WTC11 (cell line): ENCODE measurements around the gene C12orf50. TPM values are rescaled to one million over a fixed set of nuclear protein-coding genes. Genes with fewer than 3 reads are reported as not detected.
A peak's percentile ranks its signal among the peaks of the same experiment; 100 is the strongest.

ENCODE experiments used
- ATAC-seq: fragments of 200-7000 bp; cut with Tn5 transposase; 2 replicates; pipeline ENCODE4 v1.10.0; 2021; ENCODE audit warnings: mild to moderate bottlenecking, moderate library complexity
- CTCF ChIA-PET: fragments of 300-600 bp; sonication (Branson Sonifier 250); formaldehyde crosslinking; loops from one replicate; lab custom pipeline; 2021; ENCODE audit warnings: antibody characterized with exemption; lab: Charles Lee
- POLR2A ChIA-PET: fragments of 350-600 bp; sonication (Branson Sonifier 250); formaldehyde crosslinking; loops from one replicate; lab custom pipeline; 2021; ENCODE audit warnings: antibody characterized with exemption; lab: Charles Lee
- DNase-seq: peaks from one replicate; pipeline ENCODE4 v3.0.0; 2021; ENCODE audit warnings: low spot score
- H3K27ac Mint-ChIP-seq: 2 replicates; pipeline ENCODE4 v1.8.0; 2021; ENCODE audit warnings: mixed read lengths
- H3K27me3 Mint-ChIP-seq: 2 replicates; pipeline ENCODE4 v1.8.0; 2021; ENCODE audit warnings: low read depth, mild to moderate bottlenecking, moderate library complexity, mixed read lengths
- H3K36me3 Mint-ChIP-seq: 2 replicates; pipeline ENCODE4 v1.8.0; 2021; ENCODE audit warnings: mixed read lengths
- H3K4me1 Mint-ChIP-seq: 2 replicates; pipeline ENCODE4 v1.8.0; 2022; ENCODE audit warnings: mixed read lengths
- H3K4me3 Mint-ChIP-seq: 2 replicates; pipeline ENCODE4 v1.8.0; 2021; ENCODE audit warnings: mild to moderate bottlenecking, moderate library complexity, mixed read lengths
- H3K9me3 Mint-ChIP-seq: 2 replicates; pipeline ENCODE4 v1.8.0; 2021; ENCODE audit warnings: mixed read lengths
- CREM ChIP-seq: sonication (generic); formaldehyde crosslinking; IDR thresholded peaks from 2 replicates; pipeline ENCODE4 v1.8.1; 2022; ENCODE audit warnings: mild to moderate bottlenecking, missing genetic modification reagents, moderate library complexity
- FOXP1 ChIP-seq: sonication (generic); formaldehyde crosslinking; IDR thresholded peaks from 2 replicates; pipeline ENCODE4 v1.8.0; 2022; ENCODE audit warnings: missing genetic modification reagents, mild to moderate bottlenecking, moderate library complexity, borderline replicate concordance
- GTF2I ChIP-seq: fragments of 250-450 bp; sonication (Bioruptor Pico); conservative IDR thresholded peaks from 2 replicates; pipeline ENCODE4 v1.4.0; 2021; ENCODE audit warnings: mild to moderate bottlenecking
- JAZF1 ChIP-seq: fragments of 250-450 bp; sonication (Bioruptor Pico); IDR thresholded peaks from 2 replicates; pipeline ENCODE4 v1.9.0; 2021; ENCODE audit warnings: moderate library complexity, mild to moderate bottlenecking, inconsistent platforms
- KAT7 ChIP-seq: sonication (generic); formaldehyde crosslinking; IDR thresholded peaks from 2 replicates; pipeline ENCODE4 v1.8.1; 2023; ENCODE audit warnings: missing genetic modification reagents, mild to moderate bottlenecking, borderline replicate concordance
- NFYB ChIP-seq: sonication (generic); formaldehyde crosslinking; conservative IDR thresholded peaks from 2 replicates; pipeline ENCODE4 v1.8.0; 2022; ENCODE audit warnings: low read depth, missing genetic modification reagents
- OVOL2 ChIP-seq: fragments of 250-450 bp; sonication (Bioruptor Pico); IDR thresholded peaks from 2 replicates; pipeline ENCODE4 v1.9.0; 2021; ENCODE audit warnings: mild to moderate bottlenecking, borderline replicate concordance
- RELA ChIP-seq: sonication (generic); formaldehyde crosslinking; IDR thresholded peaks from 2 replicates; pipeline ENCODE4 v1.8.1; 2022; ENCODE audit warnings: missing genetic modification reagents, mild to moderate bottlenecking, borderline replicate concordance
- SMAD4 ChIP-seq: sonication (generic); formaldehyde crosslinking; IDR thresholded peaks from 2 replicates; pipeline ENCODE4 v1.8.0; 2022; ENCODE audit warnings: mild to moderate bottlenecking, missing genetic modification reagents
- TCF7 ChIP-seq: sonication (generic); formaldehyde crosslinking; IDR thresholded peaks from 2 replicates; pipeline ENCODE4 v1.8.0; 2022; ENCODE audit warnings: mild to moderate bottlenecking, low read depth, missing genetic modification reagents, moderate library complexity
- ZBTB21 ChIP-seq: sonication (generic); formaldehyde crosslinking; IDR thresholded peaks from 2 replicates; pipeline ENCODE4 v1.8.1; 2023; ENCODE audit warnings: mild to moderate bottlenecking, missing genetic modification reagents, borderline replicate concordance
- ZNF138 ChIP-seq: sonication (generic); formaldehyde crosslinking; conservative IDR thresholded peaks from 2 replicates; pipeline ENCODE4 v1.8.1; 2022; ENCODE audit warnings: mild to moderate bottlenecking, moderate library complexity, missing genetic modification reagents
- ZNF416 ChIP-seq: fragments of 250-450 bp; sonication (Bioruptor Pico); IDR thresholded peaks from 2 replicates; pipeline ENCODE4 v1.9.0; 2021; ENCODE audit warnings: mild to moderate bottlenecking, inconsistent platforms
- total RNA-seq: library from RNA; stranded (reverse); gene quantifications from 3 replicates; pipeline ENCODE4 v1.2.3, GENCODE V29; 2021
- TF ChIP-seq, protein P1 (sequence below): sonication (generic); formaldehyde crosslinking; IDR thresholded peaks from 2 replicates; pipeline ENCODE4 v1.8.1; 2022; ENCODE audit warnings: mild to moderate bottlenecking, moderate library complexity, missing genetic modification reagents
- TF ChIP-seq, protein P2 (sequence below): fragments of 250-450 bp; sonication (Bioruptor Pico); IDR thresholded peaks from 2 replicates; pipeline ENCODE4 v2.1.2; 2022; ENCODE audit warnings: mild to moderate bottlenecking, moderate library complexity
- TF ChIP-seq, protein P3 (sequence below): fragments of 250-450 bp; sonication (Bioruptor Pico); IDR thresholded peaks from 2 replicates; pipeline ENCODE4 v1.9.0; 2021; ENCODE audit warnings: moderate library complexity, mild to moderate bottlenecking, inconsistent platforms, borderline replicate concordance
- TF ChIP-seq, protein P4 (sequence below): sonication (generic); formaldehyde crosslinking; IDR thresholded peaks from 2 replicates; pipeline ENCODE4 v1.8.0; 2022; ENCODE audit warnings: mild to moderate bottlenecking, missing genetic modification reagents
- TF ChIP-seq, protein P5 (sequence below): sonication (generic); formaldehyde crosslinking; IDR thresholded peaks from 2 replicates; pipeline ENCODE4 v1.8.1; 2023; ENCODE audit warnings: mild to moderate bottlenecking, missing genetic modification reagents
- TF ChIP-seq, protein P6 (sequence below): sonication (generic); formaldehyde crosslinking; IDR thresholded peaks from 2 replicates; pipeline ENCODE4 v1.8.1; 2023; ENCODE audit warnings: mild to moderate bottlenecking, missing genetic modification reagents
- TF ChIP-seq, protein P7 (sequence below): sonication (generic); formaldehyde crosslinking; IDR thresholded peaks from 2 replicates; pipeline ENCODE4 v1.8.1; 2022; ENCODE audit warnings: low read depth, mild to moderate bottlenecking, moderate library complexity, missing genetic modification reagents, borderline replicate concordance

C12orf50 gene
- total RNA-seq, 1 experiment from 2014 or later: not detected

DNA sequence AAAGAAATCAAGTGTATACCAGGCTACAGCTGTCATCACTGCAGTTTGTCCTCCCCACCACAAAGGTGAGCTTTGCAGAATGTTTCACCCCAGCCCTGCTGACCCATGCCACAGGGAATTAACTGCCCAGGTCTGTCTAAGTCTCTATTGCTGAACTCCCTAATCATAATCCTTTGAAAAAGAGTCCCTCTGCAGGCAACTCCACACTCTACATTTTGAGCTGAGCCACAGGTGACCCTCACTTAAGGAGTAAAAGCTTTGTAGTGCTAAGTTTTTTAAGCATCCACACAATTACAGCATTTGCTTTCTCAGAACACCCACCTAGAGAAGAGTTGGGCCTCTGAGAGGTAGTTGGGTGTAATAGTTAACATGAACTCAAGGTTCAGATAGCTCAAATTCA is 90.0 kb downstream of the C12orf50 start:
- Mint-ChIP-seq H3K9me3 (peaks cover 31% of the 10 kb centered on the region), H3K27me3 (peaks cover 88% of the 10 kb centered on the region), H3K36me3 (peaks cover 8% of the 10 kb centered on the region), H3K4me1 (0 out of 2 replicates have a peak, but pooled peaks cover 3% of the 10 kb centered on the region), H3K27ac (no peak overlapping the region), H3K4me3 (no peak overlapping the region)
- ChIA-PET CTCF (interaction anchor here (0.8 kb wide), 1 partner anchor 14 kb away, joined by 3 read pairs; no protein-coding TSS in a partner anchor), POLR2A (no interaction called here)
- ATAC-seq (peak; percentile 87), DNase-seq (no peak)
- no peak for TF ChIP-seq SMAD4
- TF ChIP-seq CREM (CRISPR knock-in tag): no peak
- TF ChIP-seq, protein P1, sequence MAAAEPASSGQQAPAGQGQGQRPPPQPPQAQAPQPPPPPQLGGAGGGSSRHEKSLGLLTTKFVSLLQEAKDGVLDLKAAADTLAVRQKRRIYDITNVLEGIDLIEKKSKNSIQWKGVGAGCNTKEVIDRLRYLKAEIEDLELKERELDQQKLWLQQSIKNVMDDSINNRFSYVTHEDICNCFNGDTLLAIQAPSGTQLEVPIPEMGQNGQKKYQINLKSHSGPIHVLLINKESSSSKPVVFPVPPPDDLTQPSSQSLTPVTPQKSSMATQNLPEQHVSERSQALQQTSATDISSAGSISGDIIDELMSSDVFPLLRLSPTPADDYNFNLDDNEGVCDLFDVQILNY (CRISPR knock-in tag): no peak
- TF ChIP-seq, protein P2, sequence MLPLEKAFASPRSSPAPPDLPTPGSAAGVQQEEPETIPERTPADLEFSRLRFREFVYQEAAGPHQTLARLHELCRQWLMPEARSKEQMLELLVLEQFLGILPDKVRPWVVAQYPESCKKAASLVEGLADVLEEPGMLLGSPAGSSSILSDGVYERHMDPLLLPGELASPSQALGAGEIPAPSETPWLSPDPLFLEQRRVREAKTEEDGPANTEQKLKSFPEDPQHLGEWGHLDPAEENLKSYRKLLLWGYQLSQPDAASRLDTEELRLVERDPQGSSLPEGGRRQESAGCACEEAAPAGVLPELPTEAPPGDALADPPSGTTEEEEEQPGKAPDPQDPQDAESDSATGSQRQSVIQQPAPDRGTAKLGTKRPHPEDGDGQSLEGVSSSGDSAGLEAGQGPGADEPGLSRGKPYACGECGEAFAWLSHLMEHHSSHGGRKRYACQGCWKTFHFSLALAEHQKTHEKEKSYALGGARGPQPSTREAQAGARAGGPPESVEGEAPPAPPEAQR: no peak

DNA sequence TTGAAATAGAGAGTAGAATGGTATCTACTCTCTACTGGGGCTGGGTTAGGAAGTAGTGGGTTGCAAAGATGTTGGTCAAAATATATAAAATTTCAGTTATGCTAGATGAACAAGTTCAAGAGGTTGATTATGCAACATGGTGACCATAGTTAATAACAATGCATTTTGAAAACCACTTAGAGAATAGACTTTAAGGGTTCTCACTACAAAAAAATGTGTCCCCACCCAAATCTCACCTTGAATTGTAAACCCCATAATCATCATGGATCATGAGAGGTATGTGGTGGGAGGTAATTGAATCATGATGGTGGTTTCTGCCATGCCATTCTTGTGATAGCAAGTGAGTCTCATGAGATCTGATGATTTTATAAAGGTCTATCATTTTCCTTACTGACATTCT is 94.0 kb downstream of the C12orf50 start:
- POLR2A ChIA-PET: no interaction called here
- Mint-ChIP-seq H3K27me3 (peaks cover 62% of the 10 kb centered on the region), H3K4me1 (0 out of 2 replicates have a peak, but pooled peaks cover 3% of the 10 kb centered on the region), H3K27ac (no peak overlapping the region), H3K36me3 (peaks cover 8% of the 10 kb centered on the region), H3K4me3 (no peak overlapping the region), H3K9me3 (peaks cover 31% of the 10 kb centered on the region)
- TF ChIP-seq, protein P3, sequence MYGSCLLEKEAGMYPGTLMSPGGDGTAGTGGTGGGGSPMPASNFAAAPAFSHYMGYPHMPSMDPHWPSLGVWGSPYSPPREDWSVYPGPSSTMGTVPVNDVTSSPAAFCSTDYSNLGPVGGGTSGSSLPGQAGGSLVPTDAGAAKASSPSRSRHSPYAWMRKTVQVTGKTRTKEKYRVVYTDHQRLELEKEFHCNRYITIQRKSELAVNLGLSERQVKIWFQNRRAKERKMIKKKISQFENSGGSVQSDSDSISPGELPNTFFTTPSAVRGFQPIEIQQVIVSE: no peak
- no peak for TF ChIP-seq RELA (CRISPR knock-in tag)
- TF ChIP-seq NFYB (CRISPR knock-in tag): no peak
- TF ChIP-seq JAZF1 (CRISPR knock-in tag): no peak
- no peak for TF ChIP-seq KAT7 (CRISPR knock-in tag)
- TF ChIP-seq FOXP1: no peak
- no peak for TF ChIP-seq ZNF416 (CRISPR knock-in tag)
- no peak for TF ChIP-seq OVOL2 (CRISPR knock-in tag)
- TF ChIP-seq GTF2I (CRISPR knock-in tag): no peak
- no peak for TF ChIP-seq ZNF138 (CRISPR knock-in tag)
- no peak for TF ChIP-seq ZBTB21
- no peak for TF ChIP-seq TCF7 (CRISPR knock-in tag)
- TF ChIP-seq, protein P4, sequence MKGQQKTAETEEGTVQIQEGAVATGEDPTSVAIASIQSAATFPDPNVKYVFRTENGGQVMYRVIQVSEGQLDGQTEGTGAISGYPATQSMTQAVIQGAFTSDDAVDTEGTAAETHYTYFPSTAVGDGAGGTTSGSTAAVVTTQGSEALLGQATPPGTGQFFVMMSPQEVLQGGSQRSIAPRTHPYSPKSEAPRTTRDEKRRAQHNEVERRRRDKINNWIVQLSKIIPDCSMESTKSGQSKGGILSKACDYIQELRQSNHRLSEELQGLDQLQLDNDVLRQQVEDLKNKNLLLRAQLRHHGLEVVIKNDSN (CRISPR knock-in tag): no peak
- TF ChIP-seq, protein P5, sequence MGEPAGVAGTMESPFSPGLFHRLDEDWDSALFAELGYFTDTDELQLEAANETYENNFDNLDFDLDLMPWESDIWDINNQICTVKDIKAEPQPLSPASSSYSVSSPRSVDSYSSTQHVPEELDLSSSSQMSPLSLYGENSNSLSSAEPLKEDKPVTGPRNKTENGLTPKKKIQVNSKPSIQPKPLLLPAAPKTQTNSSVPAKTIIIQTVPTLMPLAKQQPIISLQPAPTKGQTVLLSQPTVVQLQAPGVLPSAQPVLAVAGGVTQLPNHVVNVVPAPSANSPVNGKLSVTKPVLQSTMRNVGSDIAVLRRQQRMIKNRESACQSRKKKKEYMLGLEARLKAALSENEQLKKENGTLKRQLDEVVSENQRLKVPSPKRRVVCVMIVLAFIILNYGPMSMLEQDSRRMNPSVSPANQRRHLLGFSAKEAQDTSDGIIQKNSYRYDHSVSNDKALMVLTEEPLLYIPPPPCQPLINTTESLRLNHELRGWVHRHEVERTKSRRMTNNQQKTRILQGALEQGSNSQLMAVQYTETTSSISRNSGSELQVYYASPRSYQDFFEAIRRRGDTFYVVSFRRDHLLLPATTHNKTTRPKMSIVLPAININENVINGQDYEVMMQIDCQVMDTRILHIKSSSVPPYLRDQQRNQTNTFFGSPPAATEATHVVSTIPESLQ (CRISPR knock-in tag): no peak
- TF ChIP-seq, protein P6, sequence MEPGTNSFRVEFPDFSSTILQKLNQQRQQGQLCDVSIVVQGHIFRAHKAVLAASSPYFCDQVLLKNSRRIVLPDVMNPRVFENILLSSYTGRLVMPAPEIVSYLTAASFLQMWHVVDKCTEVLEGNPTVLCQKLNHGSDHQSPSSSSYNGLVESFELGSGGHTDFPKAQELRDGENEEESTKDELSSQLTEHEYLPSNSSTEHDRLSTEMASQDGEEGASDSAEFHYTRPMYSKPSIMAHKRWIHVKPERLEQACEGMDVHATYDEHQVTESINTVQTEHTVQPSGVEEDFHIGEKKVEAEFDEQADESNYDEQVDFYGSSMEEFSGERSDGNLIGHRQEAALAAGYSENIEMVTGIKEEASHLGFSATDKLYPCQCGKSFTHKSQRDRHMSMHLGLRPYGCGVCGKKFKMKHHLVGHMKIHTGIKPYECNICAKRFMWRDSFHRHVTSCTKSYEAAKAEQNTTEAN (CRISPR knock-in tag): no peak
- TF ChIP-seq, protein P7, sequence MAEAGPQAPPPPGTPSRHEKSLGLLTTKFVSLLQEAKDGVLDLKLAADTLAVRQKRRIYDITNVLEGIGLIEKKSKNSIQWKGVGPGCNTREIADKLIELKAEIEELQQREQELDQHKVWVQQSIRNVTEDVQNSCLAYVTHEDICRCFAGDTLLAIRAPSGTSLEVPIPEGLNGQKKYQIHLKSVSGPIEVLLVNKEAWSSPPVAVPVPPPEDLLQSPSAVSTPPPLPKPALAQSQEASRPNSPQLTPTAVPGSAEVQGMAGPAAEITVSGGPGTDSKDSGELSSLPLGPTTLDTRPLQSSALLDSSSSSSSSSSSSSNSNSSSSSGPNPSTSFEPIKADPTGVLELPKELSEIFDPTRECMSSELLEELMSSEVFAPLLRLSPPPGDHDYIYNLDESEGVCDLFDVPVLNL: no peak
- no peak for ATAC-seq
- CTCF ChIA-PET: no interaction called here
- DNase-seq: no peak
